WTC11 (cell line): ENCODE results near the gene ACOT13. TPM values are rescaled to one million over a fixed set of nuclear protein-coding genes. Genes with fewer than 3 reads are reported as not detected.

ENCODE experiments used
- ATAC-seq: fragments of 200-7000 bp; cut with Tn5 transposase; 2 replicates; pipeline ENCODE4 v1.10.0; 2021; ENCODE audit warnings: mild to moderate bottlenecking, moderate library complexity
- CTCF ChIA-PET: fragments of 300-600 bp; sonication (Branson Sonifier 250); formaldehyde crosslinking; loops from one replicate; lab custom pipeline; 2021; ENCODE audit warnings: antibody characterized with exemption; lab: Charles Lee
- POLR2A ChIA-PET: fragments of 350-600 bp; sonication (Branson Sonifier 250); formaldehyde crosslinking; loops from one replicate; lab custom pipeline; 2021; ENCODE audit warnings: antibody characterized with exemption; lab: Charles Lee
- DNase-seq: peaks from one replicate; pipeline ENCODE4 v3.0.0; 2021; ENCODE audit warnings: low spot score
- H3K27ac Mint-ChIP-seq: 2 replicates; pipeline ENCODE4 v1.8.0; 2021; ENCODE audit warnings: mixed read lengths
- H3K27me3 Mint-ChIP-seq: 2 replicates; pipeline ENCODE4 v1.8.0; 2021; ENCODE audit warnings: low read depth, mild to moderate bottlenecking, moderate library complexity, mixed read lengths
- H3K36me3 Mint-ChIP-seq: 2 replicates; pipeline ENCODE4 v1.8.0; 2021; ENCODE audit warnings: mixed read lengths
- H3K4me1 Mint-ChIP-seq: 2 replicates; pipeline ENCODE4 v1.8.0; 2022; ENCODE audit warnings: mixed read lengths
- H3K4me3 Mint-ChIP-seq: 2 replicates; pipeline ENCODE4 v1.8.0; 2021; ENCODE audit warnings: mild to moderate bottlenecking, moderate library complexity, mixed read lengths
- H3K9me3 Mint-ChIP-seq: 2 replicates; pipeline ENCODE4 v1.8.0; 2021; ENCODE audit warnings: mixed read lengths
- AFF4 ChIP-seq: sonication (generic); formaldehyde crosslinking; IDR thresholded peaks from 2 replicates; pipeline ENCODE4 v1.8.1; 2023; ENCODE audit warnings: mild to moderate bottlenecking, missing genetic modification reagents, borderline replicate concordance
- ATF2 ChIP-seq: sonication (generic); formaldehyde crosslinking; IDR thresholded peaks from 2 replicates; pipeline ENCODE4 v1.8.1; 2022; ENCODE audit warnings: low read depth, missing genetic modification reagents, borderline replicate concordance
- CBFB ChIP-seq: sonication (generic); formaldehyde crosslinking; IDR thresholded peaks from 2 replicates; pipeline ENCODE4 v1.8.1; 2022; ENCODE audit warnings: mild to moderate bottlenecking, low read depth, missing genetic modification reagents
- CTCF ChIP-seq: fragments of 200-600 bp; IDR thresholded peaks from 2 replicates; pipeline ENCODE4 v1.8.0; 2022; ENCODE audit warnings: antibody characterized with exemption
- ETV6 ChIP-seq: sonication (generic); formaldehyde crosslinking; IDR thresholded peaks from 2 replicates; pipeline ENCODE4 v1.8.1; 2022; ENCODE audit warnings: mild to moderate bottlenecking, missing genetic modification reagents
- FOXJ3 ChIP-seq: sonication (generic); formaldehyde crosslinking; IDR thresholded peaks from 2 replicates; pipeline ENCODE4 v1.9.0; 2021; ENCODE audit warnings: missing genetic modification reagents, mild to moderate bottlenecking, borderline replicate concordance
- FOXK1 ChIP-seq: sonication (generic); formaldehyde crosslinking; IDR thresholded peaks from 2 replicates; pipeline ENCODE4 v1.8.0; 2022; ENCODE audit warnings: mild to moderate bottlenecking, moderate library complexity, missing genetic modification reagents
- FOXP4 ChIP-seq: sonication (generic); formaldehyde crosslinking; IDR thresholded peaks from 2 replicates; pipeline ENCODE4 v1.8.0; 2022; ENCODE audit warnings: mild to moderate bottlenecking, missing genetic modification reagents
- HMGA2 ChIP-seq: fragments of 250-450 bp; sonication (Bioruptor Pico); IDR thresholded peaks from 2 replicates; pipeline ENCODE4 v1.4.0; 2021; ENCODE audit warnings: mild to moderate bottlenecking, moderate library complexity
- KAT7 ChIP-seq: sonication (generic); formaldehyde crosslinking; IDR thresholded peaks from 2 replicates; pipeline ENCODE4 v1.8.1; 2023; ENCODE audit warnings: missing genetic modification reagents, mild to moderate bottlenecking, borderline replicate concordance
- MLX ChIP-seq: sonication (generic); formaldehyde crosslinking; IDR thresholded peaks from 2 replicates; pipeline ENCODE4 v1.8.1; 2023; ENCODE audit warnings: mild to moderate bottlenecking, missing genetic modification reagents, moderate library complexity
- NR1H2 ChIP-seq: sonication (generic); formaldehyde crosslinking; IDR thresholded peaks from 2 replicates; pipeline ENCODE4 v1.9.0; 2021; ENCODE audit warnings: mild to moderate bottlenecking, moderate library complexity, missing genetic modification reagents
- SMAD3 ChIP-seq: sonication (generic); formaldehyde crosslinking; IDR thresholded peaks from 2 replicates; pipeline ENCODE4 v1.8.0; 2022; ENCODE audit warnings: missing genetic modification reagents, mild to moderate bottlenecking, borderline replicate concordance
- TEAD4 ChIP-seq: sonication (generic); formaldehyde crosslinking; IDR thresholded peaks from 2 replicates; pipeline ENCODE4 v1.8.0; 2022; ENCODE audit warnings: mild to moderate bottlenecking, missing genetic modification reagents
- TP53 ChIP-seq: sonication (generic); formaldehyde crosslinking; IDR thresholded peaks from 2 replicates; pipeline ENCODE4 v1.8.1; 2023; ENCODE audit warnings: mild to moderate bottlenecking, missing genetic modification reagents
- USF2 ChIP-seq: sonication (generic); formaldehyde crosslinking; IDR thresholded peaks from 2 replicates; pipeline ENCODE4 v1.8.1; 2023; ENCODE audit warnings: mild to moderate bottlenecking, missing genetic modification reagents, moderate library complexity
- ZBTB43 ChIP-seq: sonication (generic); formaldehyde crosslinking; IDR thresholded peaks from 2 replicates; pipeline ENCODE4 v1.8.1; 2023; ENCODE audit warnings: mild to moderate bottlenecking, missing genetic modification reagents
- ZNF232 ChIP-seq: sonication (generic); formaldehyde crosslinking; IDR thresholded peaks from 2 replicates; pipeline ENCODE4 v1.8.0; 2022; ENCODE audit warnings: mild to moderate bottlenecking, missing genetic modification reagents
- ZNF425 ChIP-seq: fragments of 250-450 bp; sonication (Bioruptor Pico); conservative IDR thresholded peaks from 2 replicates; pipeline ENCODE4 v1.9.0; 2021; ENCODE audit warnings: mild to moderate bottlenecking
- ZNF671 ChIP-seq: fragments of 250-450 bp; sonication (Bioruptor Pico); IDR thresholded peaks from 2 replicates; pipeline ENCODE4 v1.8.0; 2021; ENCODE audit warnings: mild to moderate bottlenecking
- total RNA-seq: library from RNA; stranded (reverse); gene quantifications from 3 replicates; pipeline ENCODE4 v1.2.3, GENCODE V29; 2021

Gene ACOT13
- total RNA-seq, 1 experiment from 2014 or later = 54.0 TPM

- H3K4me3 Mint-ChIP-seq = no peak overlapping the region
- TF ChIP-seq HMGA2 (CRISPR knock-in tag) (no peak), TP53 (CRISPR knock-in tag) (no peak), MLX (no peak), TEAD4 (CRISPR knock-in tag) (no peak), ETV6 (CRISPR knock-in tag) (no peak), CBFB (CRISPR knock-in tag) (no peak), FOXP4 (CRISPR knock-in tag) (no peak), AFF4 (CRISPR knock-in tag) (no peak), ZNF671 (CRISPR knock-in tag) (no peak), NR1H2 (CRISPR knock-in tag) (no peak), SMAD3 (CRISPR knock-in tag) (no peak), CTCF (no peak), FOXK1 (CRISPR knock-in tag) (no peak), FOXJ3 (CRISPR knock-in tag) (no peak), KAT7 (CRISPR knock-in tag) (no peak)
- no peaks in the 10 kb centered on the region for H3K27me3 Mint-ChIP-seq
- H3K36me3 Mint-ChIP-seq = peaks cover 19% of the 10 kb centered on the region
- peaks cover 18% of the 10 kb centered on the region for H3K4me1 Mint-ChIP-seq
- ChIA-PET POLR2A (no interaction called here), CTCF (no interaction called here)
- H3K9me3 Mint-ChIP-seq = peaks cover 38% of the 10 kb centered on the region
- DNase-seq (no peak), ATAC-seq (no peak)
- H3K27ac Mint-ChIP-seq = no peak overlapping the region
Measured at GRCh38 chr6:24636681-24637080, 30.2 kb upstream of the ACOT13 start.

- POLR2A ChIA-PET = no interaction called here
- no peak for TF ChIP-seq ZNF425 (CRISPR knock-in tag)
- no peak for TF ChIP-seq ZNF232 (CRISPR knock-in tag)
- TF ChIP-seq ZBTB43 (CRISPR knock-in tag) = no peak
- no peak for TF ChIP-seq FOXK1 (CRISPR knock-in tag)
- TF ChIP-seq USF2 (CRISPR knock-in tag) = no peak
- no peak for TF ChIP-seq FOXJ3 (CRISPR knock-in tag)
- TF ChIP-seq ATF2 (CRISPR knock-in tag) = no peak
Measured at GRCh38 chr6:24640166-24640565, 26.7 kb upstream of the ACOT13 start.

More at GRCh38 chr6:24640166-24640565, 26.7 kb upstream of the ACOT13 start:
- no peak overlapping the region for H3K4me3 Mint-ChIP-seq
- peaks cover 8% of the 10 kb centered on the region for H3K4me1 Mint-ChIP-seq
- peaks cover 38% of the 10 kb centered on the region for H3K9me3 Mint-ChIP-seq
- H3K27ac Mint-ChIP-seq = no peak overlapping the region
- ATAC-seq = no peak
- CTCF ChIA-PET = no interaction called here
- H3K36me3 Mint-ChIP-seq = peaks cover 19% of the 10 kb centered on the region
- H3K27me3 Mint-ChIP-seq = peaks cover 6% of the 10 kb centered on the region
- DNase-seq = no peak
